Neutrophil (primary cell): ENCODE results near the gene RESF1.
"Not testable (repeated sequence)": the region's sequence is repeated elsewhere in the genome, so short reads cannot be mapped to it uniquely, and the experiment has no call there.

ENCODE experiments used
- H3K27ac ChIP-seq: fragments of 200-600 bp; sonication (generic); 2 replicates; pipeline ENCODE4 v1.5.1; 2016; ENCODE audit warnings: mild to moderate bottlenecking, moderate library complexity
- H3K27me3 ChIP-seq: fragments of 200-600 bp; sonication (generic); 2 replicates; pipeline ENCODE4 v1.6.0; 2016; ENCODE audit warnings: mild to moderate bottlenecking
- H3K36me3 ChIP-seq: fragments of 200-600 bp; sonication (generic); 2 replicates; pipeline ENCODE4 v1.5.1; 2017
- H3K4me1 ChIP-seq, 2 experiments: fragments of 200-600 bp in 1 of 2; sonication (generic) in 1 of 2; 1 replicate in 1 of 2; 2 replicates in 1 of 2; pipeline versions ENCODE4 v1.5.1 to v1.6.1; 2013 to 2016; ENCODE audit warnings: low read depth in 1 of 2, low read length in 1 of 2, mild to moderate bottlenecking in 1 of 2, moderate library complexity in 1 of 2; ENCODE audit not compliant: control insufficient read depth in 1 of 2, insufficient read depth in 1 of 2
- H3K4me3 ChIP-seq, 2 experiments: fragments of 200-600 bp in 1 of 2; sonication (generic) in 1 of 2; 1 replicate in 1 of 2; 2 replicates in 1 of 2; pipeline ENCODE4 v1.5.1; 2013 to 2016; ENCODE audit warnings: low read depth in 1 of 2, low read length in 1 of 2, mild to moderate bottlenecking in 1 of 2, moderate library complexity in 1 of 2
- H3K9me3 ChIP-seq: fragments of 200-600 bp; sonication (generic); 2 replicates; pipeline ENCODE4 v1.5.1; 2016
- CTCF ChIP-seq: fragments of 200-600 bp; sonication (generic); IDR thresholded peaks from 2 replicates; pipeline ENCODE4 v1.5.1; 2016; ENCODE audit warnings: antibody characterized with exemption

RESF1 gene

GRCh38 chr12:31928246-31929026, 30.8 kb upstream of the RESF1 start:
- Histone ChIP-seq H3K4me3 (no peak overlapping the region), H3K27ac (no peak overlapping the region), H3K36me3 (no peaks in the 10 kb centered on the region), H3K9me3 (peaks cover 3% of the 10 kb centered on the region), H3K4me1 (no peaks in the 10 kb centered on the region), H3K27me3 (no peaks in the 10 kb centered on the region)
- TF ChIP-seq CTCF, result no peak

GRCh38 chr12:31929027-31929526, 30.1 kb upstream of the RESF1 start:
- Histone ChIP-seq H3K4me3 (no peak overlapping the region), H3K4me1 (no peaks in the 10 kb centered on the region), H3K27me3 (no peaks in the 10 kb centered on the region), H3K9me3 (no peaks in the 10 kb centered on the region), H3K36me3 (no peaks in the 10 kb centered on the region), H3K27ac (no peak overlapping the region)
- TF ChIP-seq CTCF, result no peak

GRCh38 chr12:31931796-31932715, 27.2 kb upstream of the RESF1 start:
- Histone ChIP-seq H3K4me1 (no peaks in the 10 kb centered on the region), H3K27me3 (no peaks in the 10 kb centered on the region), H3K27ac (no peak overlapping the region), H3K36me3 (no peaks in the 10 kb centered on the region), H3K4me3 (no peak overlapping the region), H3K9me3 (no peaks in the 10 kb centered on the region)
- TF ChIP-seq CTCF, result no peak

GRCh38 chr12:31944299-31944698, 14.9 kb upstream of the RESF1 start:
- Histone ChIP-seq H3K9me3 (peaks cover 8% of the 10 kb centered on the region), H3K27me3 (no peaks in the 10 kb centered on the region), H3K4me1 (no peaks in the 10 kb centered on the region), H3K27ac (no peak overlapping the region), H3K4me3 (no peak overlapping the region), H3K36me3 (no peaks in the 10 kb centered on the region)
- TF ChIP-seq CTCF, result no peak

- TF ChIP-seq CTCF, result no peak
- no peak overlapping the region for H3K27ac ChIP-seq
- H3K4me1 ChIP-seq, result peaks cover 0 to 11% of the 10 kb centered on the region in 2 experiments
- H3K27me3 ChIP-seq, result no peaks in the 10 kb centered on the region
- no peak overlapping the region for H3K4me3 ChIP-seq
- no peaks in the 10 kb centered on the region for H3K36me3 ChIP-seq
- H3K9me3 ChIP-seq, result peaks cover 8% of the 10 kb centered on the region
Observed at GRCh38 chr12:31947971-31948370, 11.2 kb upstream of the RESF1 start.

GRCh38 chr12:31948697-31949359, 10.4 kb upstream of the RESF1 start:
- peaks cover 0 to 14% of the 10 kb centered on the region in 2 experiments for H3K4me1 ChIP-seq
- not testable (repeated sequence) for H3K4me3 ChIP-seq, H3K9me3 ChIP-seq, H3K27me3 ChIP-seq, H3K36me3 ChIP-seq, H3K27ac ChIP-seq
